ENCODE measurements around the gene CHD9NB.

Gene CHD9NB

DNA sequence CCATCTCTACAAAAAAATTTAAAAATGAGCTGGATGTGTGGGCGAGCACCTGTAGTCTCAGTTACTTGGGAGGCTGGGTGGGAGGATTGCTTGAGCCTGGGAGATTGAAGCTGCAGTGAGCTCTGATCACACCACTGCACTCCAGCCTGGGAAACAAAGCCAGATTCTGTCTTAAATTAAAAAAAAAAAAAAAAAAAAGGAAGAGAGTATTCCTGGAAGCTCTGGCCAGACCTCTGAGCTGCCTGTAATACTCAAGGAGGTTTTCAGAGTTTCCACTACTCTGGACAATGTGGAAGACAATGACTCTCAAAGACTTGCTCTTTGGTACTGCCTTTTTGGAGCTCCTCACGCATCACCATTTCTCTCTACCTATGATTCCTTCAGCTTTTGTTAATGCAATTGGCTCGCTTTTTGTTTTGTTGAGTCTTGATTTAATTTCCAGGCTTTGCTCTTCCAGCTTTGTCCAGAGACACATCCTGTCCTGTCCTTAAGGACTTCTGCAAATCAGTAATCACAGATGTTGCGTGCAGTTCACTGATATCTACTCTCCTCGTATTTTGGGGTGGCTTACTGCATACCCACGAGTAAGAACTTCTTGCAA is 12.9 kb upstream of the CHD9NB start:
- TF ChIP-seq, protein P1, sequence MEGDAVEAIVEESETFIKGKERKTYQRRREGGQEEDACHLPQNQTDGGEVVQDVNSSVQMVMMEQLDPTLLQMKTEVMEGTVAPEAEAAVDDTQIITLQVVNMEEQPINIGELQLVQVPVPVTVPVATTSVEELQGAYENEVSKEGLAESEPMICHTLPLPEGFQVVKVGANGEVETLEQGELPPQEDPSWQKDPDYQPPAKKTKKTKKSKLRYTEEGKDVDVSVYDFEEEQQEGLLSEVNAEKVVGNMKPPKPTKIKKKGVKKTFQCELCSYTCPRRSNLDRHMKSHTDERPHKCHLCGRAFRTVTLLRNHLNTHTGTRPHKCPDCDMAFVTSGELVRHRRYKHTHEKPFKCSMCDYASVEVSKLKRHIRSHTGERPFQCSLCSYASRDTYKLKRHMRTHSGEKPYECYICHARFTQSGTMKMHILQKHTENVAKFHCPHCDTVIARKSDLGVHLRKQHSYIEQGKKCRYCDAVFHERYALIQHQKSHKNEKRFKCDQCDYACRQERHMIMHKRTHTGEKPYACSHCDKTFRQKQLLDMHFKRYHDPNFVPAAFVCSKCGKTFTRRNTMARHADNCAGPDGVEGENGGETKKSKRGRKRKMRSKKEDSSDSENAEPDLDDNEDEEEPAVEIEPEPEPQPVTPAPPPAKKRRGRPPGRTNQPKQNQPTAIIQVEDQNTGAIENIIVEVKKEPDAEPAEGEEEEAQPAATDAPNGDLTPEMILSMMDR (IDR thresholded peaks at IDR 0.05; ENCODE audit: control insufficient read depth, extremely low read depth, insufficient read depth), result no peak
- H3K4me3 ChIP-seq (ENCODE audit: low read depth, low read length), result no peak overlapping the region
- no peak for DNase-seq (ENCODE audit: low read depth)

DNA sequence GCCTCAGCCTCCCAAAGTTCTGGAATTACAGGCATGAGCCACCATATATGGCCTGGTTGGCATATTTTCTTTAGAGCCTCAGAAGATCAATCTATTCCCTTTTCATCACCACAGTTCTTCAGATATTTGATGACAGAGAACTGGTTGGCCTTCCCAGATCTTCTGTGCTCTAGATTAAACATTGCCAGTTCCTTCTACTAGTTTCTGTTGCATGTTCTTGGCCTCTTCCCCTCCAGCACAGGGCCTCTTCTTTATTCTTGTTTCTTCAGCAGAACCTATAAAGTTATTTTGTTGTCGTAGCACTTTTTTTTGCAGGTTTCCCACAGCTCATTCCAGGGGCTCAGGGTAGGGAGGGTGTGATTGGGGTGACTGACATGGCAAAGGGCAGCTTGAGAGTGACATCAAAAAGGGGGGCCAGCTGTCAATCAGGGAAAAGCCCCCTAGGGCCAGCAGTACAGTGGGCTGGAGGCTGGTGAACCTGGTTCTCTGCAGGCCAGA is 11.4 kb upstream of the CHD9NB start:
- TF ChIP-seq, protein P1 (IDR thresholded peaks at IDR 0.05; ENCODE audit: control insufficient read depth, extremely low read depth, insufficient read depth), result no peak

DNA sequence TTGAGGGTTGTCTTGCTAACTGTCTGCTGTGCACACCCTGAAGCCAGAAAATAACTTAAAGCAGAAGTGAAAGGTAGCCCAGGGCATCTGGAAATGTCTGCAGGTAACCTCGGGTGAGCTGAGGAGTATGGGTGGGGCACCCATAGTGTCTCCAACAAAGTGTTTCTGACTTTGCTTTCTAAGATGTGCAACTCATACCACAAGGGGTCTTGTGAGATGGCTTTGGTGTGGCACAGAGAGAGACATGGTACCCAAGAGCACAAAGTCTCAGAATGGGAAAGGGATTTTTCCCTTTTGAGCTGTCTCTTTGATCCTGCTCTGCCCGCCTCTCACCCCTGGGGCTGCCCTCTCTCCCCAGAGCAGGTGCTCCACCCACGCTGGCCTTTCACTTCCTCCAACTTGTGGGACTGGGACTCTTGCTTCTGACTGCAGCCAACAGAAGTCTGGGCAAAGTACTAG is 9.0 kb upstream of the CHD9NB start:
- TF ChIP-seq, protein P1 (IDR thresholded peaks at IDR 0.05; ENCODE audit: control insufficient read depth, extremely low read depth, insufficient read depth), result no peak
- DNase-seq (ENCODE audit: low read depth), result no peak
- no peak overlapping the region for H3K4me3 ChIP-seq (ENCODE audit: low read depth, low read length)

More for the DNA sequence above, 11.4 kb upstream of the CHD9NB start:
- H3K4me3 ChIP-seq (ENCODE audit: low read depth, low read length), result no peak overlapping the region
- no peak for DNase-seq (ENCODE audit: low read depth)

DNA sequence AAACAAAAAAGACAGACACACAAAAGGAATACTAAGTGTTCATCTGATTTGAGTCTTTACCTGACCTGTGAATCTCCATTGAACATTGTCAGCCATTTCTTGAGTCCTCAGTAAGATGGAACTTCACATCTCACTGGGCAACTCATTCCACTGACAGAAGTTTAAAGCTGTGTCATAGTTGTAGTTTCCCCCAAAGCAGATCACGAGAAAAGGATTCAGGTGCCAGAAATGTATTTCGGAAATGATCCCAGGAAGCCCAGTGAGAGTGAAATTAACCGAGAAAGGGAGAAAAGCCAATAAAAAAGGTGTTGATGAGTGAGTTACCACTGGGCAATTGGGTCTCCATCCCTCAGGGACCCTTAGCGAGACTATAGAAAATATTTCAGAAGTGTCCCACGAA is 8.6 kb upstream of the CHD9NB start:
- no peak overlapping the region for H3K4me3 ChIP-seq (ENCODE audit: low read depth, low read length)
- TF ChIP-seq, protein P1 (IDR thresholded peaks at IDR 0.05; ENCODE audit: control insufficient read depth, extremely low read depth, insufficient read depth), result no peak
- DNase-seq (ENCODE audit: low read depth), result no peak

DNA sequence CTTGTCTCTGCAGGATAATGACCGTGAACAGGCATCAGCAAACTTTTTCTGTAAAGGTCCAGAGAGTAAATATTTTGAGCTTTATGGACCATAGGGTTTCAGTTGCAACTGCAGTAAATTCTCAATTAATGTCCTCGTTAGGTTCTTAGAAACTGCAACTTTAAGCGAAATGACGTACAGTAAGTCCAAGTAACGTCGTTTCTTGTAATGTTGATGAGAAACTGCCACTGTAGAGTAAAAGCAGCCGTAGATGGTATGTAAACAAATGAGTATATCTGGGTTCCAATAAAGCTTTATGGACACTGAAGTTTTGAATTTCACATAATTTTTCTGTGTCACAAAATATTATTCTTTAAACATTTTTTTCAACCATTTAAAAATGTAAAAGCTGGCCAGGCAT is 7.0 kb upstream of the CHD9NB start:
- TF ChIP-seq, protein P1 (IDR thresholded peaks at IDR 0.05; ENCODE audit: control insufficient read depth, extremely low read depth, insufficient read depth), result no peak
- no peak overlapping the region for H3K4me3 ChIP-seq (ENCODE audit: low read depth, low read length)
- DNase-seq (ENCODE audit: low read depth), result no peak

DNA sequence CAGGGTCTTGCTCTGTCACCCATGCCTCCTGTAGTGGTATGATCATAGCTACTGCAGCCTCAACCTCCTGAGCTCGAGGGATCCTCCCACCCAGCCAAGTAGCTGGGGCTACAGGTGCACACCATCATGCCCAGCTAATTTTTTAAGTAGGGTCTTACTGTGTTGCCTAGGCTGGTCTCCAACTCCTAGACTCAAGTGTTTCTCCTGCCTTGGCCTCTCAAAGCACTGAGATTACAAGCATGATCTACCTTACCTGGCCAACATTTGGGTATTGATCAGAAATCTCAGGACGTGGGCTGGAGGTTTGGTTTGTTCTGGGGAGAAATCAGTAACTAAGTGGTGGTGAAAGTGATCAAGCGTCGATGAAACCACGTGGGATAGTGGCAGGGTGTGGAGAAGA is 6.2 kb upstream of the CHD9NB start:
- DNase-seq (ENCODE audit: low read depth), result no peak
- no peak overlapping the region for H3K4me3 ChIP-seq (ENCODE audit: low read depth, low read length)
- TF ChIP-seq, protein P1 (IDR thresholded peaks at IDR 0.05; ENCODE audit: control insufficient read depth, extremely low read depth, insufficient read depth), result no peak

DNA sequence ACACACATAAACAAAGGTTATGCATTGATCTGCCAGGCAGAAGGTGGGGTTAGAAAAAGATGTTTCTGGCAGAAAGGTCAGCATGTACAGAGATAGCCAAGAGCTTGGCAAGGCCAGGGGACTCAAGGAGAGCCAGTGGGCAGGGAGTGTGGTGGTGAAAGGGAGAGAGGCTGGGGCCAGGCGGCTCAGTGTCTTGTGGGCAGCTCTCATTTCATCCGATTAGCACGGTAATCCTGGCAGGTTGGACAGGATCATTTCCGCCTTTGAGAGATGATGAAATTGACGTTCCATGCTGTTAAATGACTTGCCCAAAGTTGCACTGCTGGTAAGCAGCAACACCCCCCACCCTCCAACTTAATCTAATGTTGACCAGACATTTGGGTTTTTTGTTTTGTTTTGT is 5.7 kb upstream of the CHD9NB start:
- H3K4me3 ChIP-seq (ENCODE audit: low read depth, low read length), result no peak overlapping the region
- DNase-seq (ENCODE audit: low read depth), result no peak
- TF ChIP-seq, protein P1 (IDR thresholded peaks at IDR 0.05; ENCODE audit: control insufficient read depth, extremely low read depth, insufficient read depth), result no peak

Data from LNCaP clone FGC (cell line).